Measurements from ENCODE around the gene GNAT1. TPM values are rescaled to one million over a fixed set of nuclear protein-coding genes. Genes with fewer than 3 reads are reported as not detected.
A peak's percentile ranks its signal among the peaks of the same experiment; 100 is the strongest.

GNAT1 gene
- total and polyA plus RNA-seq, 2 of the 13 experiments (the other 11 are each of a cell fraction or from before 2014, with no cell fraction given): 0.15 TPM; not detected in 1

DNA sequence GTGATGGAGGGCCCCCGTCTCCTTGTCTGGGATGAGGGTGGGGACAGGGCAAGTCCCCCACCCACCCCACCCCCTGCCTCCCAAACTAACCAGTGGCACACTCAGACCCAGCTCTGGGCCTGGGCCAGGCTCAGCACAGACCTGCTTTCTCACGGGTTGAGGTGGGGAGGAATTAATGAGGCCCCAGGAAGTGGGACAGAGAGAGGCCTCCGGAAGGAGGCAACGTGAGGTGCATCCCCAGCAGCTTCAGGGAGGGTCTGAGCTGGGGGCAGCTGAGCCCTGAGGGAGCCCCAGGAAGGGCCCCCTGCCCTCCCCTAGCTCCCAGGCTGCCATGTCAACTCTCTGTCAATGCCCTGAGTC, 29.6 kb downstream of the GNAT1 start (continued):
- 0 out of 2 replicates have a peak, but pooled peaks have one; percentile 8 for TF ChIP-seq ELF1 (CRISPR knock-in tag; IDR thresholded peaks at IDR 0.05)
- TF ChIP-seq MED1 (CRISPR knock-in tag; IDR thresholded peaks at IDR 0.05): 0 out of 2 replicates have a peak, but pooled peaks have one; percentile 6
- TF ChIP-seq KAT7 (CRISPR knock-in tag; IDR thresholded peaks at IDR 0.05; ENCODE audit: borderline replicate concordance): no peak
- TF ChIP-seq, protein P1, sequence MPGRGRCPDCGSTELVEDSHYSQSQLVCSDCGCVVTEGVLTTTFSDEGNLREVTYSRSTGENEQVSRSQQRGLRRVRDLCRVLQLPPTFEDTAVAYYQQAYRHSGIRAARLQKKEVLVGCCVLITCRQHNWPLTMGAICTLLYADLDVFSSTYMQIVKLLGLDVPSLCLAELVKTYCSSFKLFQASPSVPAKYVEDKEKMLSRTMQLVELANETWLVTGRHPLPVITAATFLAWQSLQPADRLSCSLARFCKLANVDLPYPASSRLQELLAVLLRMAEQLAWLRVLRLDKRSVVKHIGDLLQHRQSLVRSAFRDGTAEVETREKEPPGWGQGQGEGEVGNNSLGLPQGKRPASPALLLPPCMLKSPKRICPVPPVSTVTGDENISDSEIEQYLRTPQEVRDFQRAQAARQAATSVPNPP (CRISPR knock-in tag; IDR thresholded peaks at IDR 0.05): no peak
- 0 out of 2 replicates have a peak, but pooled peaks have one; percentile 65 for TF ChIP-seq RBAK (CRISPR knock-in tag; IDR thresholded peaks at IDR 0.05)
- TF ChIP-seq, protein P2, sequence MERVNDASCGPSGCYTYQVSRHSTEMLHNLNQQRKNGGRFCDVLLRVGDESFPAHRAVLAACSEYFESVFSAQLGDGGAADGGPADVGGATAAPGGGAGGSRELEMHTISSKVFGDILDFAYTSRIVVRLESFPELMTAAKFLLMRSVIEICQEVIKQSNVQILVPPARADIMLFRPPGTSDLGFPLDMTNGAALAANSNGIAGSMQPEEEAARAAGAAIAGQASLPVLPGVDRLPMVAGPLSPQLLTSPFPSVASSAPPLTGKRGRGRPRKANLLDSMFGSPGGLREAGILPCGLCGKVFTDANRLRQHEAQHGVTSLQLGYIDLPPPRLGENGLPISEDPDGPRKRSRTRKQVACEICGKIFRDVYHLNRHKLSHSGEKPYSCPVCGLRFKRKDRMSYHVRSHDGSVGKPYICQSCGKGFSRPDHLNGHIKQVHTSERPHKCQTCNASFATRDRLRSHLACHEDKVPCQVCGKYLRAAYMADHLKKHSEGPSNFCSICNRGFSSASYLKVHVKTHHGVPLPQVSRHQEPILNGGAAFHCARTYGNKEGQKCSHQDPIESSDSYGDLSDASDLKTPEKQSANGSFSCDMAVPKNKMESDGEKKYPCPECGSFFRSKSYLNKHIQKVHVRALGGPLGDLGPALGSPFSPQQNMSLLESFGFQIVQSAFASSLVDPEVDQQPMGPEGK (CRISPR knock-in tag; IDR thresholded peaks at IDR 0.05): peak; percentile 46
- no peak for TF ChIP-seq GABPA (IDR thresholded peaks at IDR 0.05; ENCODE audit: low read depth, low read length)
- TF ChIP-seq GABPA (CRISPR knock-in tag; IDR thresholded peaks at IDR 0.05; ENCODE audit: low read depth): peak; percentile 41; the same call in 1 of the 2 replicates

DNA sequence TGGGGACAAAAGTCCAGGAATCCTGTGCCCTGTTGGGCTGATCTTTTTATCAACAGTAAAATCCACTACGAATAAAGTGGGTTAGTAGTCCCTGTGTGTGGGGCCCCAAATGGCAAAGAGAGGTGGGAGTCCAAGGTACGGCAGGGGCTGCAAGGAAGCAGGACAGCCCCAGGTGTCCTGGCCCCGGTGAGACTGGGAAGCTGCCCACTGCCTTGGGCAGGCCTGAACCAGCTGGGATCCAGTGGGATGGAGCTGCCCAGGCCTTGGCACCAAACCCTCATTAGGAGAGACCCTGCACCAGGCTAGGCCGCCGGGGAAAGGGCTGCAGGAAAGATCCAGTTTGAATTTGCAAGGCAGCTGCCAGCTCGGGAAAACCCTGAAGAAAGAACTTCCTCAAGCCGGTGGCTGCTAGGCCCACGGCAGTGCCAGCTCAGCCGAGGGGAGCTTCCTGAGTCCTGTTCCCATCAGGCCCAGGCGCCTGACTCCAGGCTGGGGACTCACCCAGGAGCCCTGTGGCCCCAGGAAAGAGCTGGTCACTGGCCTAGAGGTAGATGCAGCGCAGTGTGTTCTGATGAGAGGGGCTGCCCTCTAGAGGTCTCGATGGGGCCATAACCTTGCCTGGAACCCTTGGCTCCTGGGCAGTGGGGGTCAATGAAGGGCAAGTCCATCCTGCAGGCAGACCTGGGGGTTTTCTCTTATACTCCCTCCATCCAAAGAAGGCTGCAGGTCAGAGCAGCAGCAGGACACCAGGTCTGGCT, 30.2 kb downstream of the GNAT1 start:
- H4K20me1 ChIP-seq (ENCODE audit: insufficient read depth, low read length): no peaks in the 10 kb centered on the region
- no peaks in the 10 kb centered on the region for H3K9me3 ChIP-seq (ENCODE audit: low read length)
- H3K27me3 ChIP-seq (ENCODE audit: control insufficient read depth in 1 of 2, insufficient read depth in 2 of 2, low read length in 2 of 2): no peaks in the 10 kb centered on the region
- no peaks in the 10 kb centered on the region for H3K79me2 ChIP-seq (ENCODE audit: insufficient read depth, low read length)
- intact Hi-C loops (cut with micrococcal nuclease; ENCODE audit: unreplicated experiment): loop anchor here (1.0 kb wide), 1 partner anchor 26 kb away; no protein-coding TSS in a partner anchor
- ChIA-PET CTCF (ENCODE audit: low intra/inter-chr PET ratio, low total read pairs) (interaction anchor here (0.6 to 9.0 kb wide), 3 partner anchors 9 to 28 kb away, joined by 3 to 265 read pairs (median 3); partner anchors contain the start of gene GNAT1), POLR2A (interaction anchor here (1.0 to 16.5 kb wide), 9 partner anchors 14 to 116 kb away, joined by 3 to 625 read pairs (median 6); partner anchors contain the start of genes GNAI2, GNAT1 and SLC38A3)
- 9% methylated on average over 4 of the region's 12 CpGs for WGBS (ENCODE audit: low lambda C conversion rate)
- ATAC-seq: peak; percentile 81
- H3K4me3 ChIP-seq (replicated peaks in 1 of 3; ENCODE audit: insufficient read depth in 1 of 3, low read depth in 2 of 3, low read length in 3 of 3): peak overlapping the region in 1 of 3 experiments; percentile 37; a peak in 2 of 6 replicates
- H3K4me1 ChIP-seq (ENCODE audit: insufficient read depth, low read length): peaks cover 60% of the 10 kb centered on the region
- H3K36me3 ChIP-seq (replicated peaks in 1 of 2; ENCODE audit: control insufficient read depth in 1 of 2, insufficient read depth in 2 of 2, low read length in 2 of 2): peaks cover 14 to 35% of the 10 kb centered on the region in 2 experiments
- peak overlapping the region; percentile 81 for H3K27ac ChIP-seq (ENCODE audit: extremely low read length, insufficient read depth, low read length)
- peak overlapping the region; percentile 65 for H3K9ac ChIP-seq (ENCODE audit: insufficient read depth, low read depth, low read length)
- FAIRE-seq: peak; percentile 83
- no TSS peak for BruUV-seq (replicated peaks)
- no peak overlapping the region for H2AFZ ChIP-seq (ENCODE audit: low read length)
- in situ Hi-C loops (cut with HindIII; ENCODE audit: extremely low pct_ligation_motif_present, low pct_unique_long_range_greater_than_20kb): no loop called here
- peak; percentile 77 for DNase-seq (ENCODE audit: low spot score)
- H3K4me2 ChIP-seq (ENCODE audit: low read depth, low read length): peak overlapping the region; percentile 60
- TF ChIP-seq ZNF670 (CRISPR knock-in tag; IDR thresholded peaks at IDR 0.05; ENCODE audit: borderline replicate concordance): 0 out of 2 replicates have a peak, but pooled peaks have one; percentile 42
- 0 out of 2 replicates have a peak, but pooled peaks have one; percentile 16 for TF ChIP-seq ZNF335 (CRISPR knock-in tag; IDR thresholded peaks at IDR 0.05)
- TF ChIP-seq PITX1 (CRISPR knock-in tag; IDR thresholded peaks at IDR 0.05): peak; percentile 67; the same call in 1 of the 2 replicates
- TF ChIP-seq, protein P3, sequence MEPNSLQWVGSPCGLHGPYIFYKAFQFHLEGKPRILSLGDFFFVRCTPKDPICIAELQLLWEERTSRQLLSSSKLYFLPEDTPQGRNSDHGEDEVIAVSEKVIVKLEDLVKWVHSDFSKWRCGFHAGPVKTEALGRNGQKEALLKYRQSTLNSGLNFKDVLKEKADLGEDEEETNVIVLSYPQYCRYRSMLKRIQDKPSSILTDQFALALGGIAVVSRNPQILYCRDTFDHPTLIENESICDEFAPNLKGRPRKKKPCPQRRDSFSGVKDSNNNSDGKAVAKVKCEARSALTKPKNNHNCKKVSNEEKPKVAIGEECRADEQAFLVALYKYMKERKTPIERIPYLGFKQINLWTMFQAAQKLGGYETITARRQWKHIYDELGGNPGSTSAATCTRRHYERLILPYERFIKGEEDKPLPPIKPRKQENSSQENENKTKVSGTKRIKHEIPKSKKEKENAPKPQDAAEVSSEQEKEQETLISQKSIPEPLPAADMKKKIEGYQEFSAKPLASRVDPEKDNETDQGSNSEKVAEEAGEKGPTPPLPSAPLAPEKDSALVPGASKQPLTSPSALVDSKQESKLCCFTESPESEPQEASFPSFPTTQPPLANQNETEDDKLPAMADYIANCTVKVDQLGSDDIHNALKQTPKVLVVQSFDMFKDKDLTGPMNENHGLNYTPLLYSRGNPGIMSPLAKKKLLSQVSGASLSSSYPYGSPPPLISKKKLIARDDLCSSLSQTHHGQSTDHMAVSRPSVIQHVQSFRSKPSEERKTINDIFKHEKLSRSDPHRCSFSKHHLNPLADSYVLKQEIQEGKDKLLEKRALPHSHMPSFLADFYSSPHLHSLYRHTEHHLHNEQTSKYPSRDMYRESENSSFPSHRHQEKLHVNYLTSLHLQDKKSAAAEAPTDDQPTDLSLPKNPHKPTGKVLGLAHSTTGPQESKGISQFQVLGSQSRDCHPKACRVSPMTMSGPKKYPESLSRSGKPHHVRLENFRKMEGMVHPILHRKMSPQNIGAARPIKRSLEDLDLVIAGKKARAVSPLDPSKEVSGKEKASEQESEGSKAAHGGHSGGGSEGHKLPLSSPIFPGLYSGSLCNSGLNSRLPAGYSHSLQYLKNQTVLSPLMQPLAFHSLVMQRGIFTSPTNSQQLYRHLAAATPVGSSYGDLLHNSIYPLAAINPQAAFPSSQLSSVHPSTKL (CRISPR knock-in tag; IDR thresholded peaks at IDR 0.05): peak; percentile 9; the same call in 1 of the 2 replicates
- TF ChIP-seq HOXA5 (CRISPR knock-in tag; IDR thresholded peaks at IDR 0.05): 0 out of 2 replicates have a peak, but pooled peaks have one; percentile 20
- TF ChIP-seq ZNF558 (CRISPR knock-in tag; IDR thresholded peaks at IDR 0.05; ENCODE audit: borderline replicate concordance): 0 out of 2 replicates have a peak, but pooled peaks have one; percentile 23

Data from HepG2 (cell line).